Measurements from ENCODE around the gene DNAJB9. TPM values are rescaled to one million over a fixed set of nuclear protein-coding genes. Genes with fewer than 3 reads are reported as not detected.

The DNAJB9 gene
- total and polyA plus RNA-seq, 2 of the 8 experiments (the other 6 are each of a cell fraction or from before 2014, with no cell fraction given), result 1.8 to 9.7 TPM

DNA sequence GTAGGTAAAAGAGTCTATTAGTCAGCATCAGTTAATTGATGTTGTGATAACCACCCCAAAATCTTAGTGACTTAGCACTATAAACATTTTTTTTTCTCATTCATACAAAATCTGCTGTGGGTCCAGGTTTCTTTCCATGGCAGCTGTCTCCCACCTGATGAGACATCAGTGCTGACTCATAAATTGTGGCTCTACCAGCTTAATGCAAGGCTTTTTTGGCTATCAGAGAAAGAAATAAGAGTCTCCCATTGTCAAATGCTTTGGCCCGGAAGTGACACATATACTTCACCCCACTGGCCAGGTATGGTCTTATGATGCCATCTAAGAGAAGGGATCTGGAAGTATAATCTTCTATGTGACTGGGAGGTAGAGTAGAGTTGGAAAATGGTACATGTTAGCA lies 14.5 kb downstream of the DNAJB9 start (continued):
- TF ChIP-seq EP300 (IDR thresholded peaks at IDR 0.05; ENCODE audit: borderline replicate concordance in 1 of 2, low read depth in 2 of 2, low read length in 2 of 2) (no peak), HDAC2 (IDR thresholded peaks at IDR 0.05; ENCODE audit: borderline replicate concordance in 1 of 2, low read depth in 2 of 2, low read length in 2 of 2) (no peak), SIN3A (conservative IDR thresholded peaks at IDR 0.05 in 1 of 2, IDR thresholded peaks at IDR 0.05 in 1 of 2; ENCODE audit: low read depth in 1 of 2, low read length in 2 of 2) (no peak)
